Renal cortex interstitium (tissue), 15 donors: ENCODE results near the gene CEP41. TPM values are rescaled to one million over a fixed set of nuclear protein-coding genes. Genes with fewer than 3 reads are reported as not detected.
A peak's percentile ranks its signal among the peaks of the same experiment; 100 is the strongest.

Experiments used
- DNase-seq, 11 donors: peaks; one replicate each; pipeline ENCODE4 v3.0.0-alpha.2; 2013; ENCODE audit warnings: low read depth in 9 of 11, low spot score in 4 of 11; ENCODE audit errors: extremely low read depth in 1 of 11
- long read RNA-seq, 16 experiments: transcript quantifications; one replicate each; lab custom pipeline, GENCODE V29; 2026
- polyA plus RNA-seq, 3 donors: library from polyadenylated mRNA; unstranded; fragments of 120-200 nt; gene quantifications; one replicate each; pipeline ENCODE4 v1.2.1, GENCODE V29; 2013; ENCODE audit not compliant: insufficient read length in 3 of 3

CEP41 gene
- polyA plus RNA-seq = 10 to 100 TPM; 28.2 to 29.6 (median 29.4) TPM
- long read RNA-seq, donor 1, full-length matches to known transcripts = 3 of 3 reads
- long read RNA-seq, donor 1, partial matches to known transcripts = 0 of 3 reads
- long read RNA-seq, donor 1, other reads (novel, unspliced or antisense) = 0 of 3 reads
- long read RNA-seq, donor 2, full-length matches to known transcripts = 6 of 6 reads
- long read RNA-seq, donor 2, partial matches to known transcripts = 0 of 6 reads
- long read RNA-seq, donor 2, other reads (novel, unspliced or antisense) = 0 of 6 reads
- long read RNA-seq, donor 3, full-length matches to known transcripts = 10 of 10 reads
- long read RNA-seq, donor 3, partial matches to known transcripts = 0 of 10 reads
- long read RNA-seq, donor 3, other reads (novel, unspliced or antisense) = 0 of 10 reads
- long read RNA-seq, donor 4, full-length matches to known transcripts = 6 of 453 reads
- long read RNA-seq, donor 4, partial matches to known transcripts = 405 of 453 reads
- long read RNA-seq, donor 4, other reads (novel, unspliced or antisense) = 42 of 453 reads
- long read RNA-seq, donor 5 = 0 reads
- long read RNA-seq, donor 6, full-length matches to known transcripts = 11 of 11 reads
- long read RNA-seq, donor 6, partial matches to known transcripts = 0 of 11 reads
- long read RNA-seq, donor 6, other reads (novel, unspliced or antisense) = 0 of 11 reads
- long read RNA-seq, donor 7, full-length matches to known transcripts = 8 of 8 reads
- long read RNA-seq, donor 7, partial matches to known transcripts = 0 of 8 reads
- long read RNA-seq, donor 7, other reads (novel, unspliced or antisense) = 0 of 8 reads
- long read RNA-seq, donor 8 = 0 reads
- long read RNA-seq, donor 9, full-length matches to known transcripts = 4 of 4 reads
- long read RNA-seq, donor 9, partial matches to known transcripts = 0 of 4 reads
- long read RNA-seq, donor 9, other reads (novel, unspliced or antisense) = 0 of 4 reads
- long read RNA-seq, donor 10, full-length matches to known transcripts = 4 of 4 reads
- long read RNA-seq, donor 10, partial matches to known transcripts = 0 of 4 reads
- long read RNA-seq, donor 10, other reads (novel, unspliced or antisense) = 0 of 4 reads
- long read RNA-seq, donor 11, full-length matches to known transcripts = 9 of 9 reads
- long read RNA-seq, donor 11, partial matches to known transcripts = 0 of 9 reads
- long read RNA-seq, donor 11, other reads (novel, unspliced or antisense) = 0 of 9 reads
- long read RNA-seq, donor 12, partial matches to known transcripts = 32 of 221 reads
- long read RNA-seq, donor 12, other reads (novel, unspliced or antisense) = 188 of 221 reads
- long read RNA-seq, donor 13 = 0 reads
- long read RNA-seq, donor 14, full-length matches to known transcripts = 5 of 496 reads
- long read RNA-seq, donor 14, partial matches to known transcripts = 456 of 496 reads
- long read RNA-seq, donor 14, other reads (novel, unspliced or antisense) = 35 of 496 reads
- long read RNA-seq, donor 15, full-length matches to known transcripts = 5 of 5 reads
- long read RNA-seq, donor 15, partial matches to known transcripts = 0 of 5 reads
- long read RNA-seq, donor 15, other reads (novel, unspliced or antisense) = 0 of 5 reads
- long read RNA-seq, donor 16, full-length matches to known transcripts = 18 of 3,632 reads
- long read RNA-seq, donor 16, partial matches to known transcripts = 3,488 of 3,632 reads
- long read RNA-seq, donor 16, other reads (novel, unspliced or antisense) = 126 of 3,632 reads

- peak; percentile 96 to 99 (median 98) for DNase-seq
These were observed at the start of gene CEP41 for GRCh38 chr7:130440527-130441365. TSS of gene CEP41 (minus strand) at chr7:130441016. CDS start at chr7:130440966, 50 bp downstream.

GRCh38 chr7:130490311-130490791, 49.5 kb upstream of the CEP41 start:
- DNase-seq = peak in 4 of 11 donors; percentile 49 to 79 (median 67)

- DNase-seq = peak in 3 of 11 donors; percentile 49 to 86 (median 69)
These were observed 48.5 kb upstream of the CEP41 start for GRCh38 chr7:130489140-130489983.

GRCh38 chr7:130488392-130489139, 47.8 kb upstream of the CEP41 start:
- DNase-seq = no peak

GRCh38 chr7:130486954-130487436, 46.2 kb upstream of the CEP41 start:
- no peak for DNase-seq

- no peak for DNase-seq
These were observed 45.5 kb upstream of the CEP41 start for GRCh38 chr7:130486114-130486953.

GRCh38 chr7:130485734-130486113, 44.9 kb upstream of the CEP41 start:
- DNase-seq = no peak

GRCh38 chr7:130483031-130483430, 42.2 kb upstream of the CEP41 start:
- DNase-seq = no peak

GRCh38 chr7:130481898-130482297, 41.1 kb upstream of the CEP41 start:
- no peak for DNase-seq

- no peak for DNase-seq
These were observed 39.0 kb upstream of the CEP41 start for GRCh38 chr7:130479716-130480400.

GRCh38 chr7:130478991-130479390, 38.2 kb upstream of the CEP41 start:
- no peak for DNase-seq

- DNase-seq = no peak
These were observed 35.7 kb upstream of the CEP41 start for GRCh38 chr7:130476297-130477150.

GRCh38 chr7:130475776-130476175, 35.0 kb upstream of the CEP41 start:
- DNase-seq = no peak
